GM12878 (cell line): ENCODE results near the gene ZDHHC1. TPM values are rescaled to one million over a fixed set of nuclear protein-coding genes. Genes with fewer than 3 reads are reported as not detected.

ENCODE experiments used
- ATAC-seq: fragments of 200-7000 bp; cut with Tn5 transposase; 3 replicates; pipeline ENCODE4 v1.9.1; 2020; ENCODE audit warnings: mild to moderate bottlenecking, moderate library complexity
- BruUV-seq: library from RNA; stranded (reverse); fragments of 400-500 nt; replicated peaks from 2 replicates; lab custom pipeline; 2021; lab: Mats Ljungman, UMichigan
- CTCF ChIA-PET: fragments of 300-600 bp; sonication (Branson Sonifier 250); formaldehyde crosslinking; extraction: SDS; loops from one replicate; lab custom pipeline; 2021; ENCODE audit warnings: inconsistent platforms; lab: Yijun Ruan, JAX
- POLR2A ChIA-PET: fragments of 350-600 bp; formaldehyde crosslinking; extraction: SDS; loops from one replicate; lab custom pipeline; 2021; ENCODE audit warnings: inconsistent platforms; lab: Charles Lee
- RAD21 ChIA-PET: fragments of 300-600 bp; sonication (Branson Sonifier 250); formaldehyde crosslinking; loops from one replicate; lab custom pipeline; 2023; ENCODE audit warnings: antibody characterized with exemption; ENCODE audit not compliant: unreplicated experiment; lab: Charles Lee
- SMC1A ChIA-PET: fragments of 300-600 bp; sonication (Branson Sonifier 250); formaldehyde crosslinking; loops from one replicate; lab custom pipeline; 2023; ENCODE audit not compliant: unreplicated experiment, uncharacterized antibody; lab: Charles Lee
- DNase-seq: peaks from one replicate; pipeline ENCODE4 v3.0.0-alpha.2; 2011; ENCODE audit warnings: low read depth, low spot score
- FAIRE-seq: peaks from 3 replicates; lab custom pipeline; 2011; peaks lifted over from hg19 to GRCh38; lab: Jason Lieb, UNC
- H2AFZ ChIP-seq: 2 replicates; pipeline ENCODE4 v1.6.0; 2011; ENCODE audit warnings: low read depth, low read length, control low read depth; ENCODE audit not compliant: control insufficient read depth
- H3K27ac ChIP-seq: 2 replicates; pipeline ENCODE4 v1.5.1; 2011; ENCODE audit warnings: control low read depth; ENCODE audit not compliant: control insufficient read depth, insufficient read depth
- H3K27me3 ChIP-seq, 2 experiments: replicated peaks in 1 of 2; 2 replicates each; pipeline versions ENCODE4 v1.6.0 to v1.6.1; 2011; ENCODE audit warnings: low read length in 1 of 2; ENCODE audit not compliant: control insufficient read depth in 2 of 2, insufficient read depth in 2 of 2
- H3K36me3 ChIP-seq, 2 experiments: 2 replicates each; pipeline ENCODE4 v1.5.1; 2011; ENCODE audit warnings: low read length in 1 of 2; ENCODE audit not compliant: control insufficient read depth in 2 of 2, insufficient read depth in 2 of 2
- H3K4me1 ChIP-seq: 2 replicates; pipeline ENCODE4 v1.6.1; 2011; ENCODE audit warnings: mild to moderate bottlenecking, low read length, moderate library complexity, mixed read lengths; ENCODE audit not compliant: control insufficient read depth, insufficient read depth
- H3K4me2 ChIP-seq: 2 replicates; pipeline ENCODE4 v1.6.0; 2011; ENCODE audit warnings: control low read depth; ENCODE audit not compliant: control insufficient read depth, insufficient read depth
- H3K4me3 ChIP-seq: fragments of 200-600 bp; sonication (generic); 2 replicates; pipeline ENCODE4 v1.5.1; 2016
- H3K79me2 ChIP-seq: 2 replicates; pipeline ENCODE4 v1.6.0; 2011; ENCODE audit warnings: low read length; ENCODE audit not compliant: control insufficient read depth, insufficient read depth
- H3K9ac ChIP-seq: 2 replicates; pipeline ENCODE4 v1.8.0; 2011; ENCODE audit warnings: low read length, control low read depth, mixed read lengths; ENCODE audit not compliant: control insufficient read depth, insufficient read depth
- H3K9me3 ChIP-seq: replicated peaks from 3 replicates; pipeline ENCODE4 v1.5.1; 2011; ENCODE audit warnings: mild to moderate bottlenecking, low read length; ENCODE audit not compliant: control insufficient read depth, insufficient read depth
- H4K20me1 ChIP-seq: 2 replicates; pipeline ENCODE4 v1.6.0; 2011; ENCODE audit not compliant: control insufficient read depth, insufficient read depth
- ATF3 ChIP-seq: IDR thresholded peaks from 2 replicates; pipeline ENCODE4 v1.6.1; 2011; ENCODE audit warnings: low read depth, mild to moderate bottlenecking, low read length, moderate library complexity, borderline replicate concordance; ENCODE audit errors: extremely low read depth
- CBX5 ChIP-seq: sonication (generic); IDR thresholded peaks from 2 replicates; pipeline ENCODE4 v1.6.1; 2016; ENCODE audit warnings: low read depth, moderate library complexity, mild to moderate bottlenecking, inconsistent platforms
- E2F4 ChIP-seq: IDR thresholded peaks from 2 replicates; pipeline ENCODE4 v1.6.1; 2012; ENCODE audit warnings: low read depth, low read length, improper control_type of control experiment
- ELK1 ChIP-seq: IDR thresholded peaks from 2 replicates; pipeline ENCODE4 v1.6.1; 2012; ENCODE audit warnings: low read depth, low read length, improper control_type of control experiment
- EZH2 ChIP-seq: IDR thresholded peaks from 2 replicates; pipeline ENCODE4 v1.6.1; 2012; ENCODE audit warnings: low read depth, mild to moderate bottlenecking, control low read depth, inconsistent platforms, low read length, borderline replicate concordance; ENCODE audit not compliant: control insufficient read depth
- IKZF1 ChIP-seq: fragments of 450-650 bp; conservative IDR thresholded peaks from 2 replicates; pipeline ENCODE4 v1.6.1; 2017; ENCODE audit warnings: antibody characterized with exemption, mild to moderate bottlenecking
- JUNB ChIP-seq: IDR thresholded peaks from 2 replicates; pipeline ENCODE4 v1.6.1; 2016; ENCODE audit warnings: antibody characterized with exemption, mild to moderate bottlenecking
- PKNOX1 ChIP-seq: fragments of 450-650 bp; IDR thresholded peaks from 2 replicates; pipeline ENCODE4 v1.6.1; 2016; ENCODE audit warnings: mild to moderate bottlenecking
- SMAD1 ChIP-seq: fragments of 450-650 bp; IDR thresholded peaks from 2 replicates; pipeline ENCODE4 v1.6.1; 2018; ENCODE audit warnings: mild to moderate bottlenecking, low read depth; ENCODE audit not compliant: partially characterized antibody
- WGBS: methylation state at CpG from one replicate; pipeline ENCODE4 v1.1.6; 2016; ENCODE audit warnings: low lambda C conversion rate; ENCODE audit not compliant: insufficient replicate concordance, insufficient coverage; ENCODE audit errors: missing lambda C conversion rate; 5-methylcytosine and 5-hydroxymethylcytosine counted together
- in situ Hi-C: fragments of 300-500 bp; cut with MboI; formaldehyde crosslinking; loops from 9 replicates; pipeline ENCODE4 v1.14.3; 2018; ENCODE audit warnings: mixed read lengths
- intact Hi-C: fragments of 100-400 bp; cut with micrococcal nuclease; formaldehyde crosslinking; loops from one replicate; pipeline ENCODE4 v1.14.2; 2022; ENCODE audit not compliant: unreplicated experiment
- polyA plus RNA-seq, 11 experiments: library from polyadenylated mRNA; depleted of rRNA in 4 of 11; unstranded in 6 of 11; stranded (reverse) in 5 of 11; fragments of >200 nt; fragmentation: Nextera tagmentation in 4 of 11; fragmentation: Illumina TruSeq in 1 of 11; extraction: Ambion mirVana in 4 of 11; extraction: Trizol in 1 of 11; gene quantifications; 1 replicate in 1 of 11; 2 replicates in 10 of 11; pipeline versions ENCODE4 v1.2.1 to v1.2.3, GENCODE V29; 2011 to 2016; ENCODE audit warnings: inconsistent platforms in 2 of 11, missing spikeins in 2 of 11, low read depth in 1 of 11
- total RNA-seq, 4 experiments: library from RNA; depleted of rRNA in 3 of 4; stranded (reverse); fragments of >200 nt in 3 of 4; fragmentation: Illumina TruSeq in 1 of 4; extraction: Trizol in 1 of 4; gene quantifications; 2 replicates each; pipeline versions ENCODE4 v1.2.1 to v1.2.3, GENCODE V29; 2013 to 2021

ZDHHC1 gene
- total and polyA plus RNA-seq, 10 of the 15 experiments (the other 5 are each of a cell fraction or from before 2014, with no cell fraction given) = 0.07 to 1.2 (median 0.66) TPM; not detected in 2

GRCh38 chr16:67451704-67452435, 35.6 kb upstream of the ZDHHC1 start:
- no peak overlapping the region for H3K4me2 ChIP-seq
- no peak for DNase-seq
- H3K27ac ChIP-seq = no peak overlapping the region
- H3K4me3 ChIP-seq = no peak overlapping the region
- ChIA-PET CTCF (interaction anchor here (1.5 kb wide), 2 partner anchors 29 to 37 kb away, joined by 3 read pairs; partner anchors contain the start of gene ATP6V0D1), RAD21 (interaction anchor here (0.5 to 1.7 kb wide), 3 partner anchors 16 to 185 kb away, joined by 3 to 5 read pairs (median 4); no protein-coding TSS in a partner anchor), SMC1A (interaction anchor here (0.5 to 0.9 kb wide), 2 partner anchors 17 to 19 kb away, joined by 4 to 5 read pairs; no protein-coding TSS in a partner anchor), POLR2A (interaction anchor here (0.5 kb wide), 1 partner anchor 115 kb away, joined by 5 read pairs; no protein-coding TSS in a partner anchor)
- no peak overlapping the region for H2AFZ ChIP-seq
- WGBS = 100% methylated on average over 2 of the region's 2 CpGs
- H3K9ac ChIP-seq = no peak overlapping the region
- H3K79me2 ChIP-seq = no peaks in the 10 kb centered on the region
- no TSS peak for BruUV-seq
- ATAC-seq = no peak
- in situ Hi-C loops (no loop called here), intact Hi-C loops (no loop called here)
- FAIRE-seq = no peak
- H4K20me1 ChIP-seq = peaks cover 5% of the 10 kb centered on the region; the same call in 1 of the 2 replicates
- H3K9me3 ChIP-seq = no peaks in the 10 kb centered on the region
- H3K4me1 ChIP-seq = no peaks in the 10 kb centered on the region
- no peaks in the 10 kb centered on the region for H3K27me3 ChIP-seq
- TF ChIP-seq SMAD1 = no peak
- TF ChIP-seq JUNB = no peak
- H3K36me3 ChIP-seq = peaks cover 10 to 14% of the 10 kb centered on the region in 2 experiments; a peak in 3 of 4 replicates

GRCh38 chr16:67451061-67451703, 34.9 kb upstream of the ZDHHC1 start:
- Histone ChIP-seq H3K9me3 (no peaks in the 10 kb centered on the region), H3K79me2 (no peaks in the 10 kb centered on the region), H4K20me1 (peaks cover 5% of the 10 kb centered on the region; the same call in 1 of the 2 replicates), H3K27ac (no peak overlapping the region), H3K27me3 (no peaks in the 10 kb centered on the region), H3K4me2 (no peak overlapping the region), H3K9ac (no peak overlapping the region), H3K4me3 (no peak overlapping the region), H2AFZ (no peak overlapping the region), H3K36me3 (peaks cover 10 to 14% of the 10 kb centered on the region in 2 experiments; a peak in 3 of 4 replicates), H3K4me1 (no peaks in the 10 kb centered on the region)
- SMC1A ChIA-PET = interaction anchor here (0.5 to 0.9 kb wide), 2 partner anchors 16 to 20 kb away, joined by 4 to 5 read pairs; no protein-coding TSS in a partner anchor
- POLR2A ChIA-PET = interaction anchor here (0.5 kb wide), 1 partner anchor 115 kb away, joined by 5 read pairs; no protein-coding TSS in a partner anchor
- CTCF ChIA-PET = interaction anchor here (0.8 to 1.6 kb wide), 3 partner anchors 17 to 30 kb away, joined by 3 to 7 read pairs (median 4); partner anchors contain the start of gene ATP6V0D1
- ATAC-seq (no peak), DNase-seq (no peak), FAIRE-seq (no peak)
- WGBS = 97% methylated on average over 12 of the region's 12 CpGs
- intact Hi-C loops (no loop called here), in situ Hi-C loops (no loop called here)
- BruUV-seq = no TSS peak
- RAD21 ChIA-PET = interaction anchor here (0.8 to 1.7 kb wide), 2 partner anchors 23 to 27 kb away, joined by 3 to 5 read pairs; no protein-coding TSS in a partner anchor
- TF ChIP-seq IKZF1 = no peak
- no peak for TF ChIP-seq E2F4
- TF ChIP-seq ATF3 = no peak
- TF ChIP-seq PKNOX1 = no peak
- TF ChIP-seq CBX5 = no peak
- no peak for TF ChIP-seq EZH2
- no peak for TF ChIP-seq ELK1
